B cell (primary cell): ENCODE results near the gene PLCD3. TPM values are rescaled to one million over a fixed set of nuclear protein-coding genes. Genes with fewer than 3 reads are reported as not detected.
A peak's percentile ranks its signal among the peaks of the same experiment; 100 is the strongest.

Experiments used
- ATAC-seq: fragments of 200-7000 bp; cut with Tn5 transposase; one replicate; pipeline ENCODE4 v1.10.0; 2021; ENCODE audit warnings: low read depth, mild to moderate bottlenecking, moderate number of reproducible peaks, moderate library complexity
- CTCF ChIA-PET: fragments of 350-600 bp; sonication (Branson Sonifier 250); formaldehyde crosslinking; loops from one replicate; lab custom pipeline; 2021; ENCODE audit warnings: antibody characterized with exemption, inconsistent platforms; lab: Charles Lee
- POLR2A ChIA-PET: fragments of 350-600 bp; sonication (Branson Sonifier 250); formaldehyde crosslinking; loops from one replicate; lab custom pipeline; 2021; ENCODE audit warnings: antibody characterized with exemption; lab: Charles Lee
- DNase-seq: peaks from one replicate; pipeline ENCODE4 v3.0.0; 2013
- H2AFZ ChIP-seq: 2 replicates; pipeline ENCODE4 v1.6.1; 2012; ENCODE audit warnings: mild to moderate bottlenecking, low read depth, low read length; ENCODE audit not compliant: insufficient read depth, poor library complexity, severe bottlenecking
- H3K27ac ChIP-seq, 2 donors: 1 replicate in 1 of 2; 2 replicates in 1 of 2; pipeline ENCODE4 v1.5.1; 2012 to 2013; ENCODE audit warnings: low read length in 2 of 2, mild to moderate bottlenecking in 2 of 2, moderate library complexity in 1 of 2
- H3K27me3 ChIP-seq, 4 experiments: fragments of 200-600 bp in 1 of 4; sonication (generic) in 1 of 4; replicated peaks in 1 of 4; 1 replicate in 2 of 4; 2 replicates in 2 of 4; pipeline versions ENCODE4 v1.6.1 to v1.7.0; 2013 to 2016; ENCODE audit warnings: low read length in 3 of 4, mild to moderate bottlenecking in 2 of 4, mixed read lengths in 1 of 4, moderate library complexity in 1 of 4; ENCODE audit not compliant: insufficient read depth in 4 of 4, control insufficient read depth in 3 of 4; ENCODE audit errors: control extremely low read depth in 1 of 4
- H3K36me3 ChIP-seq, 2 experiments: replicated peaks in 1 of 2; 1 replicate in 1 of 2; 2 replicates in 1 of 2; pipeline versions ENCODE4 v1.6.1 to v1.7.1; 2013; ENCODE audit warnings: low read length in 1 of 2; ENCODE audit not compliant: insufficient read depth in 2 of 2, control insufficient read depth in 1 of 2; ENCODE audit errors: control extremely low read depth in 1 of 2, extremely low read depth in 1 of 2
- H3K4me1 ChIP-seq, 2 donors: fragments of 200-600 bp in 1 of 2; sonication (generic) in 1 of 2; 1 replicate in 1 of 2; 2 replicates in 1 of 2; pipeline versions ENCODE4 v1.5.1 to v1.6.1; 2013 to 2017; ENCODE audit warnings: low read length in 2 of 2; ENCODE audit not compliant: control insufficient read depth in 2 of 2, insufficient read depth in 2 of 2
- H3K4me2 ChIP-seq: replicated peaks from 2 replicates; pipeline ENCODE3; 2012; ENCODE audit warnings: mild to moderate bottlenecking, low read depth, low read length; ENCODE audit not compliant: poor library complexity, severe bottlenecking
- H3K4me3 ChIP-seq, 5 experiments: fragments of 200-600 bp in 1 of 5; sonication (generic) in 1 of 5; 1 replicate in 3 of 5; 2 replicates in 2 of 5; pipeline versions ENCODE4 v1.5.1 to v1.7.0; 2011 to 2016; ENCODE audit warnings: low read length in 4 of 5, mild to moderate bottlenecking in 4 of 5, low read depth in 2 of 5, control low read depth in 1 of 5, moderate library complexity in 1 of 5; ENCODE audit not compliant: insufficient read depth in 1 of 5; ENCODE audit errors: control extremely low read depth in 1 of 5, extremely low read depth in 1 of 5
- H3K79me2 ChIP-seq: fragments of 200-600 bp; sonication (generic); one replicate; pipeline ENCODE4 v1.6.0; 2016; ENCODE audit warnings: low read length; ENCODE audit not compliant: control insufficient read depth, insufficient read depth
- H3K9ac ChIP-seq: fragments of 200-600 bp; sonication (generic); 2 replicates; pipeline ENCODE4 v1.6.1; 2017; ENCODE audit warnings: mild to moderate bottlenecking, low read length, moderate library complexity
- H3K9me3 ChIP-seq, 3 donors: one replicate each; pipeline versions ENCODE4 v1.6.1 to v1.7.1; 2013; ENCODE audit warnings: low read length in 2 of 3; ENCODE audit not compliant: control insufficient read depth in 2 of 3, insufficient read depth in 1 of 3; ENCODE audit errors: control extremely low read depth in 1 of 3
- H4K20me1 ChIP-seq: 2 replicates; pipeline ENCODE4 v1.6.0; 2012; ENCODE audit warnings: mild to moderate bottlenecking, low read length; ENCODE audit not compliant: insufficient read depth, control insufficient read depth, poor library complexity, severe bottlenecking
- H3K27ac Mint-ChIP-seq: one replicate; pipeline ENCODE4 v1.8.0; 2021; ENCODE audit warnings: mixed read lengths
- H3K27me3 Mint-ChIP-seq: one replicate; pipeline ENCODE4 v1.8.0; 2021; ENCODE audit warnings: mixed read lengths
- H3K4me1 Mint-ChIP-seq: one replicate; pipeline ENCODE4 v1.8.0; 2021; ENCODE audit warnings: mixed read lengths
- H3K4me3 Mint-ChIP-seq: one replicate; pipeline ENCODE4 v1.8.0; 2021; ENCODE audit warnings: mixed read lengths
- H3K9me3 Mint-ChIP-seq: one replicate; pipeline ENCODE4 v1.8.0; 2022; ENCODE audit warnings: mixed read lengths; ENCODE audit not compliant: insufficient read depth
- CTCF ChIP-seq: fragments of 200-600 bp; IDR thresholded peaks from one replicate; pipeline ENCODE4 v1.8.0; 2022; ENCODE audit warnings: antibody characterized with exemption, mild to moderate bottlenecking
- EZH2 ChIP-seq: IDR thresholded peaks from 2 replicates; pipeline ENCODE4 v1.6.1; 2012; ENCODE audit warnings: borderline replicate concordance, low read depth, mild to moderate bottlenecking, moderate library complexity, low read length; ENCODE audit not compliant: insufficient read depth, poor library complexity, severe bottlenecking
- WGBS: methylation state at CpG from one replicate; pipeline ENCODE4 v1.1.5; 2013; ENCODE audit warnings: missing lambda C conversion rate; ENCODE audit not compliant: insufficient coverage; 5-methylcytosine and 5-hydroxymethylcytosine counted together
- intact Hi-C: fragments of 100-400 bp; cut with micrococcal nuclease; formaldehyde crosslinking; loops from one replicate; pipeline ENCODE4 v1.10.0; 2022
- polyA plus RNA-seq: library from polyadenylated mRNA; depleted of rRNA; stranded (reverse); fragments of >200 nt; gene quantifications from 2 replicates; pipeline ENCODE4 v1.2.3, GENCODE V29; 2012
- total RNA-seq, 2 donors: library from RNA; stranded (reverse); fragments of 120-200 nt in 1 of 2; gene quantifications; 1 replicate in 1 of 2; 2 replicates in 1 of 2; pipeline versions ENCODE4 v1.2.3 to v1.2.4, GENCODE V29; 2013 to 2022

PLCD3 gene
- total and polyA plus RNA-seq, 2 donors (not counting 1 experiment from before 2014, with no cell fraction given): 0.54 to 2.2 TPM

DNA sequence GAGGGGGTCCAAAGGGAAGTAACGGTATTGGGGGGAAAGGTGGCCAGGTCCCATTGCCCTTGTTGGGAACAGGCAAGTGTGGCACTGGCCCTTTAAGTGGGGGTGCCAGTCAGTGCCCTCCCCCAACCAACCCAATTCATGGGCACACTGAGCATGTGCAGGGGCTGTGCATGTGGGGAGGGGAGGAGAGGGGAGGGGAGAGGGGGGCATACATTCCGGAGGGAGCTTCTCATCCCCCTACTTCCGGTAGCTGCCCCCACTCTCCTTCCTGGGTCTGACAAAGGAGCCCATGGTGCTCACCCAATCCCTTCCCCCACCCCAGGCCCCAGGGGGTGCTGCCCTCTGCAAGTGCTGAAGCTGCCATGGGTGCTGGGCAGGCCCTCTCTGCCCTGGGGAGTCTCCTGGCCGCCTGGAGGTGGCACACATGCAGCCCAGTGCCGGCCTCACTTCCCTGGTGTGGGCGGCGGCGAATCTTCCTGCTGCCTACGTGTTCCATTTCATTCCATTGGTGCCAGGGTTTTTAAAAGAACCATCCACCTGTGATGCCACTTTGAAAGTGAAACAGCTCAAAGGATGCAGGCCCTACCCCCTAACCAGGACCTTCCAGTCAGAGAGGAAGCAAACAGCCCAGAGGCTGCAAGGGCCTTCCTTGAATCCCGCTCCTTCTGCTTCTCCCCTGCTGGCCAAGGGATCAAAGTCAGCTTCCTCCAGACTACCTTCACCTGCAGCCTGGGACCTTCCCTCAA is 40.4 kb upstream of the PLCD3 start:
- Mint-ChIP-seq H3K4me3 (peak overlapping the region; percentile 86), H3K27me3 (no peaks in the 10 kb centered on the region), H3K4me1 (peaks cover 12% of the 10 kb centered on the region), H3K9me3 (no peaks in the 10 kb centered on the region), H3K27ac (peak overlapping the region; percentile 97)
- WGBS: 9% methylated on average over 7 of the region's 10 CpGs
- Histone ChIP-seq H3K4me1 (peaks cover 11 to 16% of the 10 kb centered on the region in 2 donors), H3K27me3 (no peaks in the 10 kb centered on the region), H3K36me3 (no peaks in the 10 kb centered on the region), H3K4me3 (peak overlapping the region in 4 of 5 experiments; percentile 31 to 51 (median 49)), H3K9ac (peak overlapping the region; percentile 54), H2AFZ (peak overlapping the region; percentile 87), H4K20me1 (no peaks in the 10 kb centered on the region), H3K79me2 (no peaks in the 10 kb centered on the region), H3K4me2 (peak overlapping the region; percentile 76), H3K9me3 (no peaks in the 10 kb centered on the region), H3K27ac (peak overlapping the region; percentile 40 to 63)
- POLR2A ChIA-PET: interaction anchor here (0.5 to 3.6 kb wide), 8 partner anchors 11 to 827 kb away, joined by 3 to 23 read pairs (median 4); partner anchors contain the start of genes GRN, HEXIM1 and HEXIM2
- ATAC-seq (peak; percentile 85), DNase-seq (peak; percentile 59)
- TF ChIP-seq CTCF: no peak
- TF ChIP-seq EZH2: no peak
- intact Hi-C loops: loop anchor here (1.0 to 2.0 kb wide), 4 partner anchors 11 to 74 kb away; partner anchors contain the start of genes ACBD4, HEXIM1 and HEXIM2
- CTCF ChIA-PET: interaction anchor here (0.7 to 3.0 kb wide), 12 partner anchors 9 to 57 kb away, joined by 3 to 32 read pairs (median 4); partner anchors contain the start of genes ACBD4, HEXIM1 and HEXIM2
